Spleen (tissue), 11 donors: ENCODE data around the gene WDFY1. TPM values are rescaled to one million over a fixed set of nuclear protein-coding genes. Genes with fewer than 3 reads are reported as not detected.

Experiments
- DNase-seq: peaks from one replicate; pipeline ENCODE4 v3.0.0-alpha.2; 2020
- H3K27ac ChIP-seq, 8 donors: fragments of 200-600 bp; sonication (generic) in 7 of 8; 1 replicate in 4 of 8; 2 replicates in 4 of 8; pipeline versions ENCODE4 v1.5.0 to v1.8.0; 2016 to 2021; ENCODE audit warnings: inconsistent platforms in 4 of 8, mild to moderate bottlenecking in 4 of 8, moderate library complexity in 1 of 8
- H3K27me3 ChIP-seq, 7 donors: fragments of 200-600 bp; sonication (generic) in 6 of 7; replicated peaks in 1 of 7; 1 replicate in 4 of 7; 2 replicates in 3 of 7; pipeline versions ENCODE4 v1.5.0 to v1.8.0; 2016 to 2021; ENCODE audit warnings: inconsistent platforms in 3 of 7, mild to moderate bottlenecking in 1 of 7
- H3K36me3 ChIP-seq, 6 donors: fragments of 200-600 bp; sonication (generic) in 5 of 6; 1 replicate in 4 of 6; 2 replicates in 2 of 6; pipeline versions ENCODE4 v1.5.0 to v1.8.0; 2016 to 2021; ENCODE audit warnings: inconsistent platforms in 2 of 6
- H3K4me1 ChIP-seq, 6 donors: fragments of 200-600 bp; sonication (generic) in 5 of 6; 1 replicate in 3 of 6; 2 replicates in 3 of 6; pipeline versions ENCODE4 v1.5.0 to v1.8.0; 2016 to 2021; ENCODE audit warnings: inconsistent platforms in 3 of 6
- H3K4me3 ChIP-seq, 8 donors: fragments of 200-600 bp; sonication (generic) in 7 of 8; 1 replicate in 4 of 8; 2 replicates in 4 of 8; pipeline versions ENCODE4 v1.5.0 to v1.8.0; 2016 to 2021; ENCODE audit warnings: inconsistent platforms in 4 of 8, mild to moderate bottlenecking in 4 of 8, moderate library complexity in 2 of 8
- H3K9me3 ChIP-seq, 8 donors: fragments of 200-600 bp; sonication (generic) in 7 of 8; 1 replicate in 4 of 8; 2 replicates in 4 of 8; pipeline versions ENCODE4 v1.5.0 to v1.8.0; 2016 to 2021; ENCODE audit warnings: inconsistent platforms in 4 of 8
- CTCF ChIP-seq, 11 experiments: fragments of 200-600 bp in 7 of 11; fragments of 450-650 bp in 4 of 11; sonication (generic) in 4 of 11; IDR thresholded peaks in 8 of 11; conservative IDR thresholded peaks in 3 of 11; 1 replicate in 7 of 11; 2 replicates in 4 of 11; pipeline versions ENCODE4 v1.4.0 to v1.8.0; 2016 to 2021; ENCODE audit warnings: antibody characterized with exemption in 11 of 11, inconsistent platforms in 4 of 11, mild to moderate bottlenecking in 1 of 11
- POLR2A ChIP-seq, 3 donors: fragments of 450-650 bp; IDR thresholded peaks; one replicate each; pipeline ENCODE4 v1.5.1; 2017; ENCODE audit warnings: antibody characterized with exemption in 3 of 3, mild to moderate bottlenecking in 1 of 3
- POLR2AphosphoS5 ChIP-seq, 3 donors: sonication (generic); formaldehyde crosslinking; IDR thresholded peaks; one replicate each; pipeline ENCODE4 v1.5.1; 2017; ENCODE audit warnings: antibody characterized with exemption in 3 of 3
- WGBS, 5 donors: extraction: QIAGEN DNeasy Blood & Tissue Kit in 3 of 5; methylation state at CpG; one replicate each; pipeline versions ENCODE4 v1.1.5 to v1.1.7; 2013 to 2018; 5-methylcytosine and 5-hydroxymethylcytosine counted together
- intact Hi-C: fragments of 100-400 bp; cut with DNase I; formaldehyde crosslinking; loops from one replicate; pipeline ENCODE4 v1.15.0; 2023; ENCODE audit warnings: low total_unique reads
- polyA plus RNA-seq, 3 donors: library from polyadenylated mRNA; stranded (reverse); fragments of 200-250 nt; gene quantifications; one replicate each; pipeline ENCODE4 v1.2.1, GENCODE V29; 2013
- total RNA-seq, 7 donors: library from RNA; depleted of rRNA in 3 of 7; stranded (reverse); fragments of >200 nt in 3 of 7; fragmentation: NEBNext Ultra II Directional in 4 of 7; extraction: Animal tissue kit (Norgen Biotek cat#: 25700) in 4 of 7; gene quantifications; one replicate each; pipeline versions ENCODE4 v1.1.0 to v1.2.1, GENCODE V29; 2016 to 2021
- donor health status: healthy with polysubstance abuse.
- donor health status: DM: no; HTN: no; CAD: no; lungs with moderate emphysema.
- donor health status: DM: no; HTN: no; CAD: no.
- donor health status: Bipolar disorder and iron deficiency.
- donor health status: healthy.
- donor health status: DM: no; HTN: no; CAD: no.
- donor health status: DM: yes; HTN: yes; CAD: no.

Gene WDFY1
- total and polyA plus RNA-seq, 10 donors, result 14.3 to 68.5 (median 51.6) TPM

- Histone ChIP-seq H3K27me3 (no peaks in the 10 kb centered on the region), H3K4me1 (peaks cover 0 to 29% (median 7%) of the 10 kb centered on the region in 6 donors), H3K36me3 (peaks cover 2 to 90% (median 42%) of the 10 kb centered on the region in 6 donors), H3K9me3 (no peaks in the 10 kb centered on the region), H3K4me3 (no peak overlapping the region), H3K27ac (no peak overlapping the region)
- DNase-seq, result no peak
- 66 to 88% (median 69%) methylated on average over 5 of the region's 5 CpGs for WGBS, 5 donors
- no peak for TF ChIP-seq CTCF (IDR thresholded peaks at IDR 0.05 in 8 of 11, conservative IDR thresholded peaks at IDR 0.05 in 3 of 11)
- TF ChIP-seq POLR2AphosphoS5 (IDR thresholded peaks at IDR 0.05), result no peak
- no peak for TF ChIP-seq POLR2A (IDR thresholded peaks at IDR 0.05)
- intact Hi-C loops, result no loop called here
Measured at GRCh38 chr2:223901311-223901710, 43.8 kb downstream of the WDFY1 start.

GRCh38 chr2:223900531-223900930, 44.6 kb downstream of the WDFY1 start:
- Histone ChIP-seq H3K36me3 (peaks cover 2 to 85% (median 40%) of the 10 kb centered on the region in 6 donors), H3K27ac (no peak overlapping the region), H3K27me3 (no peaks in the 10 kb centered on the region), H3K4me1 (peaks cover 0 to 37% (median 10%) of the 10 kb centered on the region in 6 donors), H3K4me3 (no peak overlapping the region), H3K9me3 (no peaks in the 10 kb centered on the region)
- no peak for DNase-seq
- intact Hi-C loops, result no loop called here
- 90 to 100% (median 96%) methylated on average over 1 of the region's 1 CpG for WGBS, 5 donors
- TF ChIP-seq POLR2A (IDR thresholded peaks at IDR 0.05), result no peak
- no peak for TF ChIP-seq POLR2AphosphoS5 (IDR thresholded peaks at IDR 0.05)
- no peak for TF ChIP-seq CTCF (IDR thresholded peaks at IDR 0.05 in 8 of 11, conservative IDR thresholded peaks at IDR 0.05 in 3 of 11)

GRCh38 chr2:223900066-223900465, 45.1 kb downstream of the WDFY1 start:
- DNase-seq, result no peak
- intact Hi-C loops, result no loop called here
- Histone ChIP-seq H3K36me3 (peaks cover 2 to 85% (median 40%) of the 10 kb centered on the region in 6 donors), H3K27ac (no peak overlapping the region), H3K27me3 (no peaks in the 10 kb centered on the region), H3K4me1 (peaks cover 0 to 41% (median 10%) of the 10 kb centered on the region in 6 donors), H3K9me3 (no peaks in the 10 kb centered on the region), H3K4me3 (no peak overlapping the region)
- WGBS, 5 donors, result 94 to 99% (median 97%) methylated on average over 6 of the region's 6 CpGs
- TF ChIP-seq POLR2A (IDR thresholded peaks at IDR 0.05), result no peak
- no peak for TF ChIP-seq POLR2AphosphoS5 (IDR thresholded peaks at IDR 0.05)
- no peak for TF ChIP-seq CTCF (IDR thresholded peaks at IDR 0.05 in 8 of 11, conservative IDR thresholded peaks at IDR 0.05 in 3 of 11)

- no peak for DNase-seq
- peaks cover 2 to 85% (median 41%) of the 10 kb centered on the region in 6 donors for H3K36me3 ChIP-seq
- H3K27me3 ChIP-seq, result no peaks in the 10 kb centered on the region
- WGBS, 5 donors, result 74 to 84% (median 81%) methylated on average over 4 to 5 of the region's 5 CpGs
- TF ChIP-seq POLR2AphosphoS5 (IDR thresholded peaks at IDR 0.05), result no peak
- no peak for TF ChIP-seq CTCF (IDR thresholded peaks at IDR 0.05 in 8 of 11, conservative IDR thresholded peaks at IDR 0.05 in 3 of 11)
- TF ChIP-seq POLR2A (IDR thresholded peaks at IDR 0.05), result no peak
- intact Hi-C loops, result no loop called here
- H3K9me3 ChIP-seq, result no peaks in the 10 kb centered on the region
- peak overlapping the region in 7 of 8 donors; percentile 39 to 85 (median 72) for H3K27ac ChIP-seq
- H3K4me1 ChIP-seq, result peaks cover 0 to 63% (median 23%) of the 10 kb centered on the region in 6 donors
- no peak overlapping the region for H3K4me3 ChIP-seq
Measured at GRCh38 chr2:223897669-223898330, 47.3 kb downstream of the WDFY1 start.
